ENCODE measurements around the gene MYO1A. TPM values are rescaled to one million over a fixed set of nuclear protein-coding genes. Genes with fewer than 3 reads are reported as not detected.

Gene MYO1A
- total and polyA plus RNA-seq, 2 of the 13 experiments (the other 11 are each of a cell fraction or from before 2014, with no cell fraction given): 5.3 to 6.0 TPM

DNA sequence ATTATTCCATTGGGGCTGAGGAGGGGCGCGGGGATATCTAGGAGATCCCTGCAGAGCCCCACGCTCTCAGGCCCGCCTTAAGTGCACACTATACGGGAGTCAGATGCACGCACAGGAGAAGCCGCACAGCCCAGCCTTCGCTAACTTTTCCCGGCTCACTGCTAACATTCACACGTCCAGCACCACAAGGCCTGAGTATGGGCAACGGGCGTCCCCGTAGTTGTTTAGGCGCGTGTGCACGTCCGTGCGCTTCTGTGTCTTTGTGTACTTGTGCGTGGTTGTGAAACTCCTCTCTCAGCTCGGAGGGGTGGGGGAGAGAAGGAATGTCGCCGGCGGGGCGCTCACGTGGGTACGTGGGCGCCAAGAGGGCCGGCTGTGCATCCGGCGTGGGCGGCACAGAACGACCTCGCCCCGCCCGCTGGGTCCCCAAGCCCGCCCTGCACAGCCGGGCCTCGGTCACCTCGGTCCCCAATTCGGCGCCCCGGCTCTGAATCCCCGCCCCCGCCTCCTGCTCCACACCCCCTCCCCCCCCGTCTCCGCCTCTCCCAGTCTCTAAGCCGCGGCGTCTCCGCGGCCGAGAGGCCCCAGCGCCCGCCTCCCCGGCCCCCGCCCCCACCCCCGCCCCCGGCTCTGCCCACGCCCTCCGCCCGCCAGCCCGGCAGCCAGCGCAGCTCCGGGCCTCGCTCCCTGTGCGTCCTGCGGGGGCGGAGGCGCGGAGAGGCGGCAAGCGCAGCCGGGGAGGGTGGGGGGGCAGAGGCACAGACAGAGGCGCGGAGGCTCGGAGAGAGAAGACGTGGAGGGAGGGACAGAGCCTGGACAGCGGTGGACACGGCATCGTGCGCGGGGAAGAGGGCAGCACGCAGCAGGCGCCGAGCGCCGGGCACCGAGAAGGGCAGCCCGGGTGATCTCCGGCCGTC lies 38.7 kb upstream of the MYO1A start, which contains the start of gene NAB2 (continued):
- TF ChIP-seq JARID2 (CRISPR knock-in tag; IDR thresholded peaks at IDR 0.05; ENCODE audit: insufficient replicate concordance) (no peak), RXRB (CRISPR knock-in tag; IDR thresholded peaks at IDR 0.05; ENCODE audit: borderline replicate concordance) (peak; percentile 31; the same call in 1 of the 2 replicates), ATF6 (CRISPR knock-in tag; conservative IDR thresholded peaks at IDR 0.05) (no peak), SNAI1 (CRISPR knock-in tag; IDR thresholded peaks at IDR 0.05; ENCODE audit: borderline replicate concordance) (0 out of 2 replicates have a peak, but pooled peaks have one; percentile 13), ZNF431 (CRISPR knock-in tag; IDR thresholded peaks at IDR 0.05; ENCODE audit: borderline replicate concordance, low read depth) (peak; percentile 72; the same call in 1 of the 2 replicates), ZFP36 (IDR thresholded peaks at IDR 0.05; ENCODE audit: borderline replicate concordance, low read depth, low read length, partially characterized antibody) (no peak), YY1 (IDR thresholded peaks at IDR 0.05; ENCODE audit: insufficient read depth, insufficient replicate concordance, low read depth, low read length) (peak; percentile 61), ZFX (CRISPR knock-in tag; IDR thresholded peaks at IDR 0.05; ENCODE audit: low read depth) (peak; percentile 92), ZBTB1 (CRISPR knock-in tag; IDR thresholded peaks at IDR 0.05; ENCODE audit: borderline replicate concordance) (no peak), CHCHD3 (CRISPR knock-in tag; IDR thresholded peaks at IDR 0.05) (no peak), MAFK (conservative IDR thresholded peaks at IDR 0.05 in 1 of 2, IDR thresholded peaks at IDR 0.05 in 1 of 2; ENCODE audit: low read length in 2 of 2) (no peak), NR2F6 (IDR thresholded peaks at IDR 0.05) (no peak), NR2F6 (CRISPR knock-in tag; IDR thresholded peaks at IDR 0.05) (peak; percentile 56), ZNF562 (CRISPR knock-in tag; IDR thresholded peaks at IDR 0.05; ENCODE audit: borderline replicate concordance) (no peak)
- TF ChIP-seq, protein P1, sequence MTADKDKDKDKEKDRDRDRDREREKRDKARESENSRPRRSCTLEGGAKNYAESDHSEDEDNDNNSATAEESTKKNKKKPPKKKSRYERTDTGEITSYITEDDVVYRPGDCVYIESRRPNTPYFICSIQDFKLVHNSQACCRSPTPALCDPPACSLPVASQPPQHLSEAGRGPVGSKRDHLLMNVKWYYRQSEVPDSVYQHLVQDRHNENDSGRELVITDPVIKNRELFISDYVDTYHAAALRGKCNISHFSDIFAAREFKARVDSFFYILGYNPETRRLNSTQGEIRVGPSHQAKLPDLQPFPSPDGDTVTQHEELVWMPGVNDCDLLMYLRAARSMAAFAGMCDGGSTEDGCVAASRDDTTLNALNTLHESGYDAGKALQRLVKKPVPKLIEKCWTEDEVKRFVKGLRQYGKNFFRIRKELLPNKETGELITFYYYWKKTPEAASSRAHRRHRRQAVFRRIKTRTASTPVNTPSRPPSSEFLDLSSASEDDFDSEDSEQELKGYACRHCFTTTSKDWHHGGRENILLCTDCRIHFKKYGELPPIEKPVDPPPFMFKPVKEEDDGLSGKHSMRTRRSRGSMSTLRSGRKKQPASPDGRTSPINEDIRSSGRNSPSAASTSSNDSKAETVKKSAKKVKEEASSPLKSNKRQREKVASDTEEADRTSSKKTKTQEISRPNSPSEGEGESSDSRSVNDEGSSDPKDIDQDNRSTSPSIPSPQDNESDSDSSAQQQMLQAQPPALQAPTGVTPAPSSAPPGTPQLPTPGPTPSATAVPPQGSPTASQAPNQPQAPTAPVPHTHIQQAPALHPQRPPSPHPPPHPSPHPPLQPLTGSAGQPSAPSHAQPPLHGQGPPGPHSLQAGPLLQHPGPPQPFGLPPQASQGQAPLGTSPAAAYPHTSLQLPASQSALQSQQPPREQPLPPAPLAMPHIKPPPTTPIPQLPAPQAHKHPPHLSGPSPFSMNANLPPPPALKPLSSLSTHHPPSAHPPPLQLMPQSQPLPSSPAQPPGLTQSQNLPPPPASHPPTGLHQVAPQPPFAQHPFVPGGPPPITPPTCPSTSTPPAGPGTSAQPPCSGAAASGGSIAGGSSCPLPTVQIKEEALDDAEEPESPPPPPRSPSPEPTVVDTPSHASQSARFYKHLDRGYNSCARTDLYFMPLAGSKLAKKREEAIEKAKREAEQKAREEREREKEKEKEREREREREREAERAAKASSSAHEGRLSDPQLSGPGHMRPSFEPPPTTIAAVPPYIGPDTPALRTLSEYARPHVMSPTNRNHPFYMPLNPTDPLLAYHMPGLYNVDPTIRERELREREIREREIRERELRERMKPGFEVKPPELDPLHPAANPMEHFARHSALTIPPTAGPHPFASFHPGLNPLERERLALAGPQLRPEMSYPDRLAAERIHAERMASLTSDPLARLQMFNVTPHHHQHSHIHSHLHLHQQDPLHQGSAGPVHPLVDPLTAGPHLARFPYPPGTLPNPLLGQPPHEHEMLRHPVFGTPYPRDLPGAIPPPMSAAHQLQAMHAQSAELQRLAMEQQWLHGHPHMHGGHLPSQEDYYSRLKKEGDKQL (CRISPR knock-in tag; IDR thresholded peaks at IDR 0.05; ENCODE audit: low read depth): peak; percentile 48; the same call in 1 of the 2 replicates
- TF ChIP-seq, protein P2, sequence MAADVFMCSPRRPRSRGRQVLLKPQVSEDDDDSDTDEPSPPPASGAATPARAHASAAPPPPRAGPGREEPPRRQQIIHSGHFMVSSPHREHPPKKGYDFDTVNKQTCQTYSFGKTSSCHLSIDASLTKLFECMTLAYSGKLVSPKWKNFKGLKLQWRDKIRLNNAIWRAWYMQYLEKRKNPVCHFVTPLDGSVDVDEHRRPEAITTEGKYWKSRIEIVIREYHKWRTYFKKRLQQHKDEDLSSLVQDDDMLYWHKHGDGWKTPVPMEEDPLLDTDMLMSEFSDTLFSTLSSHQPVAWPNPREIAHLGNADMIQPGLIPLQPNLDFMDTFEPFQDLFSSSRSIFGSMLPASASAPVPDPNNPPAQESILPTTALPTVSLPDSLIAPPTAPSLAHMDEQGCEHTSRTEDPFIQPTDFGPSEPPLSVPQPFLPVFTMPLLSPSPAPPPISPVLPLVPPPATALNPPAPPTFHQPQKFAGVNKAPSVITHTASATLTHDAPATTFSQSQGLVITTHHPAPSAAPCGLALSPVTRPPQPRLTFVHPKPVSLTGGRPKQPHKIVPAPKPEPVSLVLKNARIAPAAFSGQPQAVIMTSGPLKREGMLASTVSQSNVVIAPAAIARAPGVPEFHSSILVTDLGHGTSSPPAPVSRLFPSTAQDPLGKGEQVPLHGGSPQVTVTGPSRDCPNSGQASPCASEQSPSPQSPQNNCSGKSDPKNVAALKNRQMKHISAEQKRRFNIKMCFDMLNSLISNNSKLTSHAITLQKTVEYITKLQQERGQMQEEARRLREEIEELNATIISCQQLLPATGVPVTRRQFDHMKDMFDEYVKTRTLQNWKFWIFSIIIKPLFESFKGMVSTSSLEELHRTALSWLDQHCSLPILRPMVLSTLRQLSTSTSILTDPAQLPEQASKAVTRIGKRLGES (CRISPR knock-in tag; IDR thresholded peaks at IDR 0.05; ENCODE audit: borderline replicate concordance): 0 out of 2 replicates have a peak, but pooled peaks have one; percentile 51

All from HepG2 (cell line).